Smooth muscle cell (in vitro differentiated cells): ENCODE measurements around the gene ATF7. TPM values are rescaled to one million over a fixed set of nuclear protein-coding genes. Genes with fewer than 3 reads are reported as not detected.

Source experiments
- DNase-seq: peaks from one replicate; lab custom pipeline; 2025; ENCODE audit not compliant: unreplicated experiment; lab: John Stamatoyannopoulos, UW
- H2AFZ ChIP-seq: fragments of 200-600 bp; sonication (generic); 2 replicates; pipeline ENCODE4 v1.6.0; 2016; ENCODE audit warnings: antibody characterized with exemption, low read depth, mild to moderate bottlenecking
- H3F3A ChIP-seq: fragments of 200-600 bp; sonication (generic); 2 replicates; pipeline ENCODE4 v1.6.0; 2017; ENCODE audit warnings: antibody characterized with exemption, low read depth
- H3K27ac ChIP-seq: fragments of 200-600 bp; sonication (generic); 2 replicates; pipeline ENCODE4 v1.5.1; 2016; ENCODE audit warnings: low read depth, mild to moderate bottlenecking
- H3K27me3 ChIP-seq: fragments of 200-600 bp; sonication (generic); 2 replicates; pipeline ENCODE4 v1.6.1; 2016; ENCODE audit warnings: low read depth, mild to moderate bottlenecking
- H3K36me3 ChIP-seq: fragments of 200-600 bp; sonication (generic); 2 replicates; pipeline ENCODE4 v1.5.1; 2016; ENCODE audit warnings: low read depth
- H3K4me1 ChIP-seq: fragments of 200-600 bp; sonication (generic); 2 replicates; pipeline ENCODE4 v1.5.1; 2016; ENCODE audit warnings: low read depth
- H3K4me2 ChIP-seq: fragments of 200-600 bp; sonication (generic); 2 replicates; pipeline ENCODE4 v1.6.0; 2016; ENCODE audit warnings: mild to moderate bottlenecking
- H3K4me3 ChIP-seq: fragments of 200-600 bp; sonication (generic); 2 replicates; pipeline ENCODE4 v1.5.1; 2016; ENCODE audit warnings: mild to moderate bottlenecking
- H3K79me2 ChIP-seq: fragments of 200-600 bp; sonication (generic); 2 replicates; pipeline ENCODE4 v1.6.0; 2016; ENCODE audit warnings: low read depth, mild to moderate bottlenecking
- H3K9ac ChIP-seq: fragments of 200-600 bp; sonication (generic); 2 replicates; pipeline ENCODE4 v1.6.0; 2016; ENCODE audit warnings: low read depth
- H3K9me3 ChIP-seq: fragments of 200-600 bp; sonication (generic); replicated peaks from 2 replicates; pipeline ENCODE4 v1.5.1; 2016; ENCODE audit warnings: low read depth
- H4K20me1 ChIP-seq: fragments of 200-600 bp; sonication (generic); 2 replicates; pipeline ENCODE4 v1.6.0; 2016; ENCODE audit warnings: low read depth
- WGBS: methylation state at CpG from one replicate; pipeline ENCODE4 v1.1.7; 2016; ENCODE audit warnings: low lambda C conversion rate; 5-methylcytosine and 5-hydroxymethylcytosine counted together
- polyA plus RNA-seq: library from polyadenylated mRNA; unstranded; fragments of >200 nt; fragmentation: Nextera tagmentation; extraction: Ambion mirVana; gene quantifications from 2 replicates; pipeline ENCODE4 v1.2.1, GENCODE V29; 2016
- total RNA-seq: library from RNA; depleted of rRNA; stranded (reverse); fragments of >200 nt; gene quantifications from 2 replicates; pipeline ENCODE4 v1.2.3, GENCODE V29; 2014
- TF ChIP-seq, protein P1 (sequence below): fragments of 200-600 bp; sonication (generic); IDR thresholded peaks from 2 replicates; pipeline ENCODE4 v1.5.1; 2017; ENCODE audit warnings: borderline replicate concordance, mild to moderate bottlenecking, antibody characterized with exemption; ENCODE audit not compliant: insufficient read depth, poor library complexity, severe bottlenecking

Gene ATF7
- total and polyA plus RNA-seq, 2 experiments from 2014 or later: 15.2 to 28.5 TPM

DNA sequence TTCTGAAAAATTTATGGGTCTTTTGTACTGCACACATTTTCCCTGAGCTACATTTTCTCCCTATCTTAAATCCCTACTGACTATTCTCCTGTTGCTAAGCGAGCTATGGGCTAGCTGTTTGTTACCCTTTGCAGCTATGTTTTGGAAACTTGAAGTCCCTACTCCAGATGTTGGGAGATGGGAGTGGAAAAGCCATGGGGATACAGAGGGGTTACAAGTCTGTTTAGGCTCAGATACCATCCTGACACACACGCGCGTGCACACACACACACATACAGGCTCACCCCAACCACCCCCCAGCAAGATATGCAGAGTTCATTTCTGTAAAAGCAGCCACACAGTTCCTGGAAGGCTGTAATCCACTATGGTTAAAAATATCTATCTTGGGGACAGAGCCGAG, 33.9 kb upstream of the ATF7 start:
- H3K79me2 ChIP-seq: no peaks in the 10 kb centered on the region
- no peaks in the 10 kb centered on the region for H4K20me1 ChIP-seq
- H3K4me1 ChIP-seq: peaks cover 28% of the 10 kb centered on the region
- no peak overlapping the region for H2AFZ ChIP-seq
- no peak overlapping the region for H3K9ac ChIP-seq
- H3K27me3 ChIP-seq: no peaks in the 10 kb centered on the region
- H3K4me3 ChIP-seq: no peak overlapping the region
- H3K9me3 ChIP-seq: no peaks in the 10 kb centered on the region
- H3F3A ChIP-seq: peaks cover 5% of the 10 kb centered on the region
- peaks cover 3% of the 10 kb centered on the region for H3K36me3 ChIP-seq
- H3K27ac ChIP-seq: peak overlapping the region; percentile 71
- DNase-seq: peak; percentile 4
- peak overlapping the region; percentile 55 for H3K4me2 ChIP-seq
- WGBS: 42% methylated on average over 5 of the region's 5 CpGs
- TF ChIP-seq, protein P1, sequence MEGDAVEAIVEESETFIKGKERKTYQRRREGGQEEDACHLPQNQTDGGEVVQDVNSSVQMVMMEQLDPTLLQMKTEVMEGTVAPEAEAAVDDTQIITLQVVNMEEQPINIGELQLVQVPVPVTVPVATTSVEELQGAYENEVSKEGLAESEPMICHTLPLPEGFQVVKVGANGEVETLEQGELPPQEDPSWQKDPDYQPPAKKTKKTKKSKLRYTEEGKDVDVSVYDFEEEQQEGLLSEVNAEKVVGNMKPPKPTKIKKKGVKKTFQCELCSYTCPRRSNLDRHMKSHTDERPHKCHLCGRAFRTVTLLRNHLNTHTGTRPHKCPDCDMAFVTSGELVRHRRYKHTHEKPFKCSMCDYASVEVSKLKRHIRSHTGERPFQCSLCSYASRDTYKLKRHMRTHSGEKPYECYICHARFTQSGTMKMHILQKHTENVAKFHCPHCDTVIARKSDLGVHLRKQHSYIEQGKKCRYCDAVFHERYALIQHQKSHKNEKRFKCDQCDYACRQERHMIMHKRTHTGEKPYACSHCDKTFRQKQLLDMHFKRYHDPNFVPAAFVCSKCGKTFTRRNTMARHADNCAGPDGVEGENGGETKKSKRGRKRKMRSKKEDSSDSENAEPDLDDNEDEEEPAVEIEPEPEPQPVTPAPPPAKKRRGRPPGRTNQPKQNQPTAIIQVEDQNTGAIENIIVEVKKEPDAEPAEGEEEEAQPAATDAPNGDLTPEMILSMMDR: no peak

DNA sequence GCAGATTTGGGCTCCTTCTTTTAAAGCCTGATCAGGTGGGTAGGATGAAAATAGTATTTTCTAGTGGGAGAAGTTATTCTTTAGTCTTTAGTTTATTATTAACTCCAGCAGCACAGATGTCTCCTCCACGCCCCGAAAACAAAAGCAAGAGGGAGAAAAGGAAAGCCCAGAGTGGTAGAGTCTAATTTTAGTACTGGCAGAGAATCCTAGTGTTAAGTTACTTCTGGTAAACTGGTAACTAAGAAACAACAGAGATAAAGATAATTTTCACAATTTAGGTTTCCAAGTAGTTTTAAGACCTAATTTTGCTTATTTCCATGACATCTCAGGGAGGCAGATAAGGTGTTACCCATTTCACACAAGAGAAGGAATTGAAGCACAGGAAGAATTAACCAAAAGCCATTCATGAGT, 33.4 kb upstream of the ATF7 start:
- H3K9me3 ChIP-seq: no peaks in the 10 kb centered on the region
- WGBS: 70% methylated on average over 2 of the region's 2 CpGs
- peak overlapping the region; percentile 71 for H3K27ac ChIP-seq
- H3K4me2 ChIP-seq: peak overlapping the region; percentile 55
- H2AFZ ChIP-seq: no peak overlapping the region
- no peak overlapping the region for H3K9ac ChIP-seq
- H3K4me3 ChIP-seq: no peak overlapping the region
- H3K79me2 ChIP-seq: no peaks in the 10 kb centered on the region
- H3K36me3 ChIP-seq: no peaks in the 10 kb centered on the region
- peaks cover 28% of the 10 kb centered on the region for H3K4me1 ChIP-seq
- H3K27me3 ChIP-seq: no peaks in the 10 kb centered on the region
- H4K20me1 ChIP-seq: no peaks in the 10 kb centered on the region
- no peak for DNase-seq
- H3F3A ChIP-seq: peaks cover 5% of the 10 kb centered on the region
- TF ChIP-seq, protein P1: no peak

DNA sequence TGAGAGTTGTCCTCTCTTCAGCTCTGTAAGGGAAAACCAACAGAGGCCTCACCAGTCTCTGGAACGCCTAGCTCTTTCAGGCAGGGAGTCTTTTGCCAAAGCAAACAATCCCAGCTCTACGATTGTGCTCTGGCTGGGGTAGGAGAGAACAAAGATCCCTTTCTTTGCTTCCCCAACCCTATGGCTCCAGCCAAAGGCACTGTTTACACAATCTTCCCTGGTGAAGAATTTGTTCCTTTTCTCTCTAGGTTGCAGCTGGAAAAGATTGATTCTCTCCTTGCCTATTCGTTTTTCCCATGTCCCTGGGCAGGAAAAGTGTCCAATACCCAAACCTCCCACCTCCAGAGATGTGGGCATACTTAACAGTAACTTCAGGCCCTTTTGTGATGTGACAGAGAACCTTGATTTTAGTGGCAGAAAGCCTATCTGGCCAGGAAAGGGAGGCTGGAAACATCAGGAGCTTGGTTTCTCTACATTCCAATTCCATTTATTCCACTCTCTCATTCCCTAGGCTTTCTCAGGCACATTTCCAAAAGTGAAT, 32.9 kb upstream of the ATF7 start:
- no peak for DNase-seq
- WGBS: 23% methylated on average over 3 of the region's 3 CpGs

More for the DNA sequence above, 32.9 kb upstream of the ATF7 start:
- H3K27me3 ChIP-seq: no peaks in the 10 kb centered on the region
- H3K4me1 ChIP-seq: peaks cover 28% of the 10 kb centered on the region
- no peaks in the 10 kb centered on the region for H3K79me2 ChIP-seq
- H2AFZ ChIP-seq: no peak overlapping the region
- peaks cover 5% of the 10 kb centered on the region for H3F3A ChIP-seq
- no peaks in the 10 kb centered on the region for H3K9me3 ChIP-seq
- H3K36me3 ChIP-seq: no peaks in the 10 kb centered on the region
- H3K4me2 ChIP-seq: peak overlapping the region; percentile 55
- H3K27ac ChIP-seq: peak overlapping the region; percentile 71
- TF ChIP-seq, protein P1: no peak
- H3K4me3 ChIP-seq: no peak overlapping the region
- no peak overlapping the region for H3K9ac ChIP-seq
- no peaks in the 10 kb centered on the region for H4K20me1 ChIP-seq
